OCI-LY3 (cell line): ENCODE data around the gene GNAO1.

Experiments used
- CTCF ChIP-seq: fragments of 200-600, 300-600 bp; sonication (generic); IDR thresholded peaks from 2 replicates; pipeline ENCODE4 v1.5.1; 2014; ENCODE audit warnings: antibody characterized with exemption, low read length, low read depth
- EZH2phosphoT487 ChIP-seq: fragments of 200-600 bp; shearing (Covaris generic); IDR thresholded peaks from 2 replicates; pipeline ENCODE4 v1.6.1; 2018; ENCODE audit warnings: antibody characterized with exemption, mixed run types, low read depth

DNA sequence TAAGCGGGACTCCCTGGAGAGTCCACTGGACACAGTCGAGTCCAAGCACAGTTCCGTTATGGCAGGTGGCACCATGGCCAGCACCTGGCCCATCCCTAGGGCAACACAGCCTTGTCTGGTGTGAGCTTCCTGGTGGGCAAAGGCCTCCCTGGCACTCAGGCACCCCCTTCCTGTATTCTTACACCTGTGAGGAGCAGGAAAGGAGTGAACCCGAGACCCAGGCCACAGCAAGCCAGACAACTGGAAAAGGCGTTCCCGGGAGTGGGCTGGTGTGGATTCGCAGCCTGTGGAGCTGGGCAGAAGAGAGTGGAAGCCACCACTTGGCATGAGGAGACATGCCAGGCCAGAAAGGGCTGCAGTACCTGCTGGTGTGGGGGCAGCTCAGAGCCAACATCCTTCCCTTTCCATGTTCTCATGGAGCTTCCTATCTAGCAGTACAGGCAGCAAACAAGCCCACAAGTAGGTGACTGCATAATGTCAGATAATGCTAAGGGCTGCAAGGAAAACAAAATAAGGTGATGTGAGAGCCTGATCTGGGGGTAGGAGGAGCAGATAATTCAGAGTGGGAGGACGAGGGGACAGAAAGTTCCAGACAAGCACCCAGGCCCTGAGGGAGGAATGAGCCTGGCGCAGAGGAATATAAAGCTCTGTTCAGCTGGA, 87.0 kb downstream of the GNAO1 start:
- TF ChIP-seq CTCF = no peak
- no peak for TF ChIP-seq EZH2phosphoT487
